G401.6 (cell line): Measurements from ENCODE around the gene UGT1A5.

Experiments used
- FAIRE-seq: peaks from 2 replicates; lab custom pipeline; 2012; peaks lifted over from hg19 to GRCh38; lab: Jason Lieb, UNC

Gene UGT1A5

GRCh38 chr2:233712611-233713261, at the start of gene UGT1A5:
UGT1A5 (plus strand) TSS chr2:233712907; CDS start chr2:233712992, 85 bp downstream.
- FAIRE-seq = no peak

DNA sequence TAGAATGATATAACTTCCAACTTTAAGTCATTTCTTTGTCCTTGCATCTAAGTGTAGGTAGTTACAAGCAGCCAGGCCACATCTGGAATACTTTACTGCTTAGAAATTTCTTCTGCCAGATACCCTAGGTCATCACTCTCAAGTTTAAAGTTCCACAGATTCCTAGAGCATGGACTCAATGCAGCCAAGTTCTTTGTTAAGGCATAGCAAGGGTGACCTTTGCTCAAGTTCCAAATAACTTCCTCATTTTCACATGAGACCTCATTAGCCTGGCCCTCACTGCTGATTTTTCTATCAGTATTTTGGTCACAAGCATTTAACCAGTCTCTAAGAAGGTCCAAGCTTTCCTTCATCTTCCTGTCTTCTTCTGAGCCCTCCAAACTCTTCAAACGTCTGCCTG, 48.8 kb upstream of the UGT1A5 start:
- no peak for FAIRE-seq

GRCh38 chr2:233668605-233669260, 44.0 kb upstream of the UGT1A5 start:
- FAIRE-seq = no peak

GRCh38 chr2:233671290-233672161, 41.2 kb upstream of the UGT1A5 start, which contains the start of gene UGT1A9:
UGT1A9 (plus strand) TSS chr2:233671898; CDS start chr2:233671935, 37 bp downstream.
- FAIRE-seq = no peak

DNA sequence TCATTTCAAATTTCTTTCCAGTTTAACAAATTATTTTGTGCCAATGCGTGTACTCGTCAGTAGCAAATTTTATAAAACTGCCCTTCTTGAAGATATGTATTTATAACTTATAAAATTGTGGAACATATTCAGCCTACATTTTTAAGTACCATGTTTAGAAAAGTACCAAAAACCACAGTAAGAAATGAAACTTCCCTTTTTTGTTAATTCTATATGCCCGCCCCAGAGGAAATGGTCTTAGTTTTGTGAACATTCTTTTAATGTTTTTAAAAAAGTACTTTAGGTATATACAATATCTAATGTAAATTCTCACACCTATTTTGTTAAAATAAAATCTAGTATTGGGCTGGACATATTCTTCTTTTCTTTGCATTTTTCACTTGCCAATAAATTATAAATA, 39.8 kb upstream of the UGT1A5 start:
- FAIRE-seq = no peak

GRCh38 chr2:233673896-233674295, 38.8 kb upstream of the UGT1A5 start:
- FAIRE-seq = no peak

GRCh38 chr2:233674314-233674713, 38.4 kb upstream of the UGT1A5 start:
- no peak for FAIRE-seq

DNA sequence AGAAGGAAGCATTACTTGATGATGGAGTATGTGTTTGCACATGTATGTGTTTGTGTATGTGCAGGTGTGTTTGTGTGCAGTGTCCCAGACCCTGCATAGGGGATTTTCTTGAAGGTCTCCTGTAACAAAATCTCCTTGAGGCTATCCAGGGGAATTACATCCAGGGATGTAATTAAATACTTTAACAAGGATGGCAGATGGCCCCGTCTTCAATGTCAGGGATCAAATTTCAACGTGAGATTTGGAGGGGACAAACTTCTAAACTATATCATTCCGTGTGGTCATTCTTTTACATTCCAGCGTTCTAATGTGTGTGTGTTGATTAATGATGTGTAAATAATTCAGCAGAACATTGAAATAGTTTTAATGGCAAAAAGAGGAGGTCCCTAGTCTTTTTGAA, 37.7 kb upstream of the UGT1A5 start:
- FAIRE-seq = no peak

- FAIRE-seq = no peak
These were observed 36.7 kb upstream of the UGT1A5 start for GRCh38 chr2:233676046-233676445.

DNA sequence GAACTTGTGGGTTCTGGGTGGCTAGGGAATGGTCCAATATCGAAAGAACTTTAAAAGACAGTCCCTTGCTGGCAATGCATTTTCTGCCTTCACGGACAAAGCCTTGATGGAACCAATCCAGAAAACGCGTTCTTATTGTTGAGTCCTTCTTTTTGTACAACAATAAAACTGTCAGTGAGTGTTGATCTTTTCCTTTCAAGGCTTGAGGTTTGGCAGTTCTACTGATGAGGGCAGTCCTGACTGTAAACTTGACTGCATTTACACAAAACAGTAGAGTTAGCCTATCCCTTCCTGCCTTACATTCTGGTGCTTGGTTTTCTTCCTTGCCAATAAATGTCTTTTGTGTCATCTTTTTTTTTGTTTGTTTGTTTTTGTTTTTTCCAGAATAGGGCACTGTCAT, 33.5 kb upstream of the UGT1A5 start:
- FAIRE-seq = no peak

DNA sequence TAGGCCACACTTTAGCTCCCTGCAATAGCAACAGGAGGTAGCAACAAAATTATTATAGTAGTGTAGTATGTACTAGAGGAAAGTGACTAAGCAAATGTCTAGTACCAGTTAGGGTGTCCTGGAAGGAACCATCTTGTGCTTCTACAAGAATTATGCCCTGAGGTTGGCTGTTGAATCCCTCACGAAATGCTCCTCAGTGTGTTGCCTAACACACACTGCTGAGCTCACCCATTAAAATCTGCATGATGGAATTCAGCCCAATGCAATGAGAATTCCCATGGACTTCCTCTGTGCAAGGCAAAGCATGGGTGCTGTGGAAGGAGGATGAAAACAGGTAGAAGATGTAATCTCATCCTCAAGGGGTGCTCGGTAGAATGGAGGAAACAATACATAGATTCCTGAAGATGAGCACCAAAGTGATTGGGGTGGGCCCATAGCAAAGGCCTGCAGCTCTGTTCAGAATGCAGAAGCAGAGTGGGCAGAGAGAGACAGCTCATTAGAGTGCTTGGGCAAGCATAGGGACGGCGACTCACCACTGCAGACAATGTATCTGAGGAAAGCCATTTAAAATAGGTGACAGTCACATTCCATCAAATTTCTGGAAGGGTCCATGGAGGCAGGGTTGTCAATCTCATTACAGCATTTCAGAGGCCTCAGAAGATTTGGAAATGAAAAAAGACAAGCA, 32.2 kb upstream of the UGT1A5 start:
- FAIRE-seq = no peak

DNA sequence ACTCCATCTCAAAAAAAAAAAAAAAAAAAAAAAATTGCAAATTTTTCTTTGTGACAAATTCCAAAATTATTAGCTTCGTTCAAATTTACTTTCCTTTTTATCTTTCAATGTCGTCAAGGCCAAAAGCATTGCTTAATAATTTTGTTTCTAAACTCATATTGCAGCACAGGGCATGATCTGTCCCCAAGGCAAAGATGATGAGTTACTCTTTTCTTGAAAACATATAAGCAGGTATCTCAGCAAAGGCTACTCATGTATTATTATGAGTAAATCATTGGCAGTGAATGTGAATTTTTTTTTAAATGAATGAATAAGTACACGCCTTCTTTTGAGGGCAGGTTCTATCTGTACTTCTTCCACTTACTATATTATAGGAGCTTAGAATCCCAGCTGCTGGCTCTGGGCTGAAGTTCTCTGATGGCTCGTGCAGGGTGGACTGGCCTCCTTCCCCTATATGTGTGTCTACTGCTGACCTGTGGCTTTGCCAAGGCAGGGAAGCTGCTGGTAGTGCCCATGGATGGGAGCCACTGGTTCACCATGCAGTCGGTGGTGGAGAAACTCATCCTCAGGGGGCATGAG, 31.1 kb upstream of the UGT1A5 start, which contains the start of gene UGT1A7:
UGT1A7 (plus strand) TSS at position 381 of the 579 bp plus-strand sequence; CDS start at position 418, 37 bp downstream.
- no peak for FAIRE-seq

- FAIRE-seq = peak; percentile 17
These were observed 28.1 kb upstream of the UGT1A5 start for GRCh38 chr2:233684640-233685039.

- no peak for FAIRE-seq
These were observed 25.8 kb upstream of the UGT1A5 start for GRCh38 chr2:233686928-233687327.

GRCh38 chr2:233688341-233688740, 24.4 kb upstream of the UGT1A5 start:
- FAIRE-seq = no peak

DNA sequence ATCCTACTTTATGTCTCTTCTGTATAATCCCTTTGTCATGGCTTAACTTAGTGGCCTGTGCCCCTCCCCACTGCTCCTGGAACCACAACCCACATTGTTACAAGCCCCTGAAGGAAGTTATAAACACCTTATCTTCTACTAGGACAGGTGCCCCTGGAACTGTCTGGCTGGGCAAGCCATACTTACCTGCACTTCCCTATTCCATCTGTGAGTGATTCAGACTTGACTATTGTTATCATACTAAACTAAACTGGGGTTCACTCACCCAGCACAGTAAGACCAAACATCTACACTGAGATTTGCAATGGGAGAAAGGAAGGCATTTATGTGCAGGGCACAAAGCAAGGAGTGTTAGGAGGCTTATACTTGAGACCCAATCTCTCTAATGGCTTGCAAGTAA, 23.7 kb upstream of the UGT1A5 start:
- no peak for FAIRE-seq

DNA sequence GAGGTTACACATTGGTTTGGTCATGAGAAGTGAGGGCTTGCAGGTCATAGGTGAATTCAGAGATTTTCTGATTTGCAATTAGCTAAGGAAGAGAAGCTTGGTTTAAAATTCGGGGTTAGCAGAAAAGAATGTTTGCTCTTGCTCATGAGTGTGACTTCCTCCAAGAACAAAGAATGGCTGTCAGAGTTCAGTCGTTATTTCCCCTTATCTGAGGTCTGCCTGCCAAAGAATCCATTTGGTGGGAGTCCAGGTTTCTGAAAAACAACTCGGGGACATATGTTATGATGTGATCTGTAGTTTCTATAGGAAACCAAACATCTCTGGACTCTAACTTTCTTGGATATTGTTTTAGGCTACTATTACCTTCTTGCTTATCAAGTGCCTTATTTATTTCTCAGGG, 23.2 kb upstream of the UGT1A5 start:
- FAIRE-seq = no peak

- FAIRE-seq = no peak
These were observed 22.3 kb upstream of the UGT1A5 start for GRCh38 chr2:233690444-233690843.

- FAIRE-seq = no peak
These were observed 21.0 kb upstream of the UGT1A5 start for GRCh38 chr2:233691443-233692433.

- no peak for FAIRE-seq
These were observed 20.1 kb upstream of the UGT1A5 start, which contains the start of gene UGT1A6 for GRCh38 chr2:233692648-233693047. UGT1A6 (plus strand) TSS chr2:233692890; CDS start chr2:233693005, 115 bp downstream.

DNA sequence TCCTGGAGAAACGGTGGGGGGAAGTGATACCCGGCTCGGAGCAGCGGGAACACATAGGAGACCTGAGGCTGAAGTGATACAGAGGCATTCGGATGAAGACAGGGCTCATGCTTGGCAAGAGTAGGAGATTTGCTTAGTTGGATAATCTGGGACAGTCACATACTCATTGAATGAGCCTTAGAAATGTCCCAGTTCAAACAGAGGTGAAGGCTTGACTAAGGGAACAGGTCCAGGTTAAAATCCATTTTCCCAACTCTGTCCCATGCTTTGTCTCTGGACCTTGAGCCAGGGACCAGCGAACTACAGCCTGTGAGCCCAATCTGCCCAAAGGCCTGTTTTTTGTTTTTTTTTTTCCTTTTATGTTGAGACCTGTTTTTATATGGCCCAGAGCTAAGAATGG, 18.7 kb upstream of the UGT1A5 start:
- no peak for FAIRE-seq
